ENCODE results near the gene PFN3. TPM values are rescaled to one million over a fixed set of nuclear protein-coding genes. Genes with fewer than 3 reads are reported as not detected.
"Not testable (repeated sequence)": the region's sequence is repeated elsewhere in the genome, so short reads cannot be mapped to it uniquely, and the experiment has no call there.

The PFN3 gene
- total and polyA plus RNA-seq, 10 donors = not detected

DNA sequence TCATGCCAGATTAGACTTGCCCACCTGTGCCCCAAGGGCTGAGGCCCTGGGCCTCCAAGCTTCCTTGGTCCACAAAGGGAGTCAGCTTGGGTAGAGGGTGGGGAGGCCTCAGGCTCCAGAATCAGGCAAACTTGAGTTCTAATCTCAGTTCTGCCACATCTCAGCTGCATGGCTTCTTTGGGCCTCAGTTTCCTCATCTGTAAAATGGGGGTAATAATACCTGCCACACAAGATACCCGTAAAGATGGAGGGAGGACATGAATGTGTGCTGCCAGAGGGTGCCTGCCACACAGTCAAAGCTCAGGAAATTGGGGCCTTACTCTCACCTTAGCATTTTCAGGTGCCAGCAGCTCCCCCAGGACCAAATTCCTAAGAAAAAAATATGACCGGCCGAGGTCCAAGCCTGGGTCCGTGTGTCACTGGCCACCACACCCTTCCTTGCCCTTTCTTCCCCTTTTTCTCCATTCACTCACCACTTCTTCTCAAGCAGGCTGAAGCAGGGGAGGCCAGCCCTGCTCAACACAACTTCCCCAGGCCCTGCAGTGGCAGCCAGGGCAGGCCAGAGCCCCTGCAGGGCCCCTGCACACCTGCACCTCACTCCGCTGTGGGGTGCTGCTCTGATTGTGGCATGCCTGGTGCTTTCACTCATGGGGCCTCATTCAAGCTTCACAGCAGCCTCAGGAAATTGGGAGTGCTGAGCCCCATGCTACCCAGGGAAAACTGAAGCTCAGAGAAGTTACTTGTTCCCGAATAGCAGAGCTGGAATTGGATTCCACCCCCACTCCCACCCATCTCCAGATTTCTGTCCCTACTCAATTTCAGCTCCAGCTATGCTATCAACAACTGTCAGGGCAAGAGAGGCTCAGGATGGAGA is 38.8 kb downstream of the PFN3 start:
- intact Hi-C loops (cut with DNase I; ENCODE audit: low total_unique reads) = loop anchor here (10.0 kb wide), 1 partner anchor 47 kb away; the partner anchor contains the start of gene MXD3
- Histone ChIP-seq H3K4me3 (peak overlapping the region in 2 of 8 donors; percentile 43 to 76), H3K36me3 (peaks cover 0 to 21% (median 4%) of the 10 kb centered on the region in 6 donors), H3K27ac (peak overlapping the region; percentile 57 to 92 (median 74)), H3K27me3 (replicated peaks in 1 of 7) (no peaks in the 10 kb centered on the region), H3K4me1 (peaks cover 47 to 100% (median 87%) of the 10 kb centered on the region in 6 donors), H3K9me3 (no peaks in the 10 kb centered on the region)
- DNase-seq = peak; percentile 88
- TF ChIP-seq POLR2A (IDR thresholded peaks at IDR 0.05) (no peak), POLR2AphosphoS5 (IDR thresholded peaks at IDR 0.05) (peak; percentile 13 to 38 (median 31))
- TF ChIP-seq, protein P1, sequence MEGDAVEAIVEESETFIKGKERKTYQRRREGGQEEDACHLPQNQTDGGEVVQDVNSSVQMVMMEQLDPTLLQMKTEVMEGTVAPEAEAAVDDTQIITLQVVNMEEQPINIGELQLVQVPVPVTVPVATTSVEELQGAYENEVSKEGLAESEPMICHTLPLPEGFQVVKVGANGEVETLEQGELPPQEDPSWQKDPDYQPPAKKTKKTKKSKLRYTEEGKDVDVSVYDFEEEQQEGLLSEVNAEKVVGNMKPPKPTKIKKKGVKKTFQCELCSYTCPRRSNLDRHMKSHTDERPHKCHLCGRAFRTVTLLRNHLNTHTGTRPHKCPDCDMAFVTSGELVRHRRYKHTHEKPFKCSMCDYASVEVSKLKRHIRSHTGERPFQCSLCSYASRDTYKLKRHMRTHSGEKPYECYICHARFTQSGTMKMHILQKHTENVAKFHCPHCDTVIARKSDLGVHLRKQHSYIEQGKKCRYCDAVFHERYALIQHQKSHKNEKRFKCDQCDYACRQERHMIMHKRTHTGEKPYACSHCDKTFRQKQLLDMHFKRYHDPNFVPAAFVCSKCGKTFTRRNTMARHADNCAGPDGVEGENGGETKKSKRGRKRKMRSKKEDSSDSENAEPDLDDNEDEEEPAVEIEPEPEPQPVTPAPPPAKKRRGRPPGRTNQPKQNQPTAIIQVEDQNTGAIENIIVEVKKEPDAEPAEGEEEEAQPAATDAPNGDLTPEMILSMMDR (IDR thresholded peaks at IDR 0.05 in 8 of 11, conservative IDR thresholded peaks at IDR 0.05 in 3 of 11) = peak in 4 of 11 experiments; percentile 18 to 30 (median 28)
- 43 to 59% (median 48%) methylated on average over 6 of the region's 6 CpGs for WGBS, 5 donors

- H3K4me1 ChIP-seq = peaks cover 44 to 100% (median 86%) of the 10 kb centered on the region in 6 donors
- peaks cover 0 to 12% (median 2%) of the 10 kb centered on the region in 6 donors for H3K36me3 ChIP-seq
- intact Hi-C loops (cut with DNase I; ENCODE audit: low total_unique reads) = loop anchor here (10.0 kb wide), 1 partner anchor 46 kb away; the partner anchor contains the start of gene MXD3
- not testable (repeated sequence) for H3K27me3 ChIP-seq (replicated peaks in 1 of 7); H3K9me3 ChIP-seq; DNase-seq
- peak overlapping the region in 1 of 8 donors; percentile 76 for H3K4me3 ChIP-seq
- 88 to 95% (median 90%) methylated on average over 6 to 7 of the region's 7 CpGs for WGBS, 5 donors
- H3K27ac ChIP-seq = peak overlapping the region in 6 of 8 donors; percentile 63 to 92 (median 81)
These were observed 39.7 kb downstream of the PFN3 start for GRCh38 chr5:177360740-177361139.

GRCh38 chr5:177359860-177360259 is 40.6 kb downstream of the PFN3 start:
- Histone ChIP-seq H3K4me1 (peaks cover 44 to 100% (median 85%) of the 10 kb centered on the region in 6 donors), H3K9me3 (peaks cover 0 to 5% (median 0%) of the 10 kb centered on the region in 8 donors), H3K27me3 (replicated peaks in 1 of 7) (no peaks in the 10 kb centered on the region), H3K27ac (peak overlapping the region in 4 of 8 donors; percentile 89 to 92 (median 90)), H3K36me3 (peaks cover 0 to 3% (median 1%) of the 10 kb centered on the region in 6 donors), H3K4me3 (peak overlapping the region in 3 of 8 donors; percentile 67 to 97 (median 85))
- TF ChIP-seq, protein P1 (IDR thresholded peaks at IDR 0.05 in 8 of 11, conservative IDR thresholded peaks at IDR 0.05 in 3 of 11) = no peak
- no peak for TF ChIP-seq POLR2A (IDR thresholded peaks at IDR 0.05)
- TF ChIP-seq POLR2AphosphoS5 (IDR thresholded peaks at IDR 0.05) = no peak
- intact Hi-C loops (cut with DNase I; ENCODE audit: low total_unique reads) = loop anchor here (10.0 kb wide), 1 partner anchor 45 kb away; the partner anchor contains the start of gene MXD3
- no peak for DNase-seq
- 75 to 92% (median 87%) methylated on average over 2 to 3 of the region's 3 CpGs for WGBS, 5 donors

DNA sequence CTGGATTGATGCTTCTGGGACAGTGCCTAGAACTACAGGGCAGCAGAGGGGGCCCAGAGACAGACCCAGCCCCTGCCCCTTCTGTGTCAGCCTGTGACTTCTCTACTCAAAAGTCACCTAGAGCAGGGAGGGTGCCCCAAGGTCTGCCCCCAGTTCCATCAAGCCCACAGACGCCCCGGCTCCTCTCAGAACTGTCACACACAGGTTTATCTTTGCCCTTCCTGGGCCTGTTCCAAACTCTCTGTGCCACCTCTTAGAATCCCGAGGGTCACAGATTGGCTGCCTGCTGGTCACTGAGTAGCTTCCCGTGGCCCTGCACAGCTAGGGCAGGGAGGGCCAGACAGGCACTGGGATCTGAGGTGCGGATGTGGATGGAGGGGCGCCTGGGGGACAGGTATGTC is 41.0 kb downstream of the PFN3 start:
- 71 to 82% (median 80%) methylated on average over 4 to 6 of the region's 6 CpGs for WGBS, 5 donors
- TF ChIP-seq POLR2AphosphoS5 (IDR thresholded peaks at IDR 0.05) = no peak
- no peak for TF ChIP-seq POLR2A (IDR thresholded peaks at IDR 0.05)
- TF ChIP-seq, protein P1 (IDR thresholded peaks at IDR 0.05 in 8 of 11, conservative IDR thresholded peaks at IDR 0.05 in 3 of 11) = no peak
- no peak for DNase-seq
- Histone ChIP-seq H3K27me3 (replicated peaks in 1 of 7) (no peaks in the 10 kb centered on the region), H3K4me3 (peak overlapping the region in 4 of 8 donors; percentile 67 to 97 (median 84)), H3K4me1 (peaks cover 44 to 100% (median 83%) of the 10 kb centered on the region in 6 donors), H3K9me3 (peaks cover 0 to 5% (median 0%) of the 10 kb centered on the region in 8 donors), H3K36me3 (no peaks in the 10 kb centered on the region), H3K27ac (peak overlapping the region in 4 of 8 donors; percentile 89 to 92 (median 90))
- intact Hi-C loops (cut with DNase I; ENCODE audit: low total_unique reads) = no loop called here

All from spleen (tissue), 11 donors.